GM18517 (cell line): ENCODE data around the gene TMED3.

ENCODE experiments used
- ATAC-seq: cut with Tn5 transposase; IDR thresholded peaks from one replicate; pipeline ENCODE4 v1.9.1; 2021; ENCODE audit warnings: mild to moderate bottlenecking, moderate library complexity; ENCODE audit not compliant: unreplicated experiment

The TMED3 gene

DNA sequence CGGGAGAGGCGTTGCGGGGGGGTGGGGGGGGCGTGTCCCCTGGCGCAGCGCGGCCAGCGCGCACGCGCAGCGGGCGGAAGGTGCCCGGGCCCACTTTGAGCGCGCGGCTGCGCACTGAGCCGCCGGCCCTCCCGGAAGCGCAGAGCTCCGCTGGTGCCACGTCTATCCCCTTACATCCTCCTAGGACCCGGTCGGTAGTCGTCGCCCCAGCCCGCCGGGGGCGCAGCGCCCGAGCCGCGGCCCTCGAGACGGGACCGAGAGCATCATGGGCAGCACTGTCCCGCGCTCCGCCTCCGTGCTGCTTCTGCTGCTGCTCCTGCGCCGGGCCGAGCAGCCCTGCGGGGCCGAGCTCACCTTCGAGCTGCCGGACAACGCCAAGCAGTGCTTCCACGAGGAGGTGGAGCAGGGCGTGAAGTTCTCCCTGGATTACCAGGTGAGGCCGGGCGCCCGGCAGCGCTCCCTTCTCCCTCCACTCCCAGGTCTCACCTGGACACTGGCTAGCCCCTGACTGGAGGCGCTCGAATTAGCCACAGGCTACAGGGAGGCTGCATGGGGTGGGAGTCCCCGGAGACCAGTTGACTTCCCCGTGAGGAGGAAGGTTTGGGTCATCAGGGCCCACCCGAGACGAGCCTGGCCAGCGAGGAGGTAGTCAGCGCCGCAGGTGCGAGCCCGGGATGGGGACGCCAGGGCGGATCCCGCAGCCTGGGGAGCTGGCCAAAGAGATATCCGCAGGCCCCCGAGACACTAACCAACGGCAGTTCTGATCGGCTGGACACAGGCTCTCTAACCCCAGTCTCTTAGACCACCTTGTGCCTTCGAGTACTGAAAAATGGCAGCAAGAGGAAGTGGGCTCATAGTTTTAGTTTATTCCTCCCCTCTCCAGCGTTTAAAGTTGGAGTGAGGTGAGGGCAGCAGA is at the start of gene TMED3:
Gene TMED3 (plus strand): TSS at position 128 of the 916 bp plus-strand sequence. CDS start 138 bp downstream, at position 266.
- ATAC-seq = peak; percentile 79

DNA sequence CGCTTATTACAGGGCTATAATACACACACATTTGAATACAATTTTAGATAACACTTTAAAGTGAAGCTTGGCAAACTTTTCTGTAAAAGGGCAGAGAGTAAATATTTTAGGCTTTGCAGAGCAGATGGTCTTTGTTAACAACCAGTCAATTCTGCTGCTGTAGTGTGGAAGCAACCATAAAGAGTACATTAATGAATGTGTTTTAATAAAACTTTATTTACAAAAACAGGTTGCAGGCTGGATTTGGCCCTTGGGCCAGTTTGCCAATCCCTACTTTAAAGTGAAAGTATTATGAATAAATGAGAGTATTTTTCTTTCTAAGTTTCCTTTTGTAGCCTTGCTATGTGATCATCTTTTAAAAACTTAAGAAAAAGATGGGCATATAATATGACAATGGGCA is 49.1 kb upstream of the TMED3 start:
- ATAC-seq = no peak

- ATAC-seq = no peak
Observed at GRCh38 chr15:79265167-79265566, 45.7 kb upstream of the TMED3 start.

DNA sequence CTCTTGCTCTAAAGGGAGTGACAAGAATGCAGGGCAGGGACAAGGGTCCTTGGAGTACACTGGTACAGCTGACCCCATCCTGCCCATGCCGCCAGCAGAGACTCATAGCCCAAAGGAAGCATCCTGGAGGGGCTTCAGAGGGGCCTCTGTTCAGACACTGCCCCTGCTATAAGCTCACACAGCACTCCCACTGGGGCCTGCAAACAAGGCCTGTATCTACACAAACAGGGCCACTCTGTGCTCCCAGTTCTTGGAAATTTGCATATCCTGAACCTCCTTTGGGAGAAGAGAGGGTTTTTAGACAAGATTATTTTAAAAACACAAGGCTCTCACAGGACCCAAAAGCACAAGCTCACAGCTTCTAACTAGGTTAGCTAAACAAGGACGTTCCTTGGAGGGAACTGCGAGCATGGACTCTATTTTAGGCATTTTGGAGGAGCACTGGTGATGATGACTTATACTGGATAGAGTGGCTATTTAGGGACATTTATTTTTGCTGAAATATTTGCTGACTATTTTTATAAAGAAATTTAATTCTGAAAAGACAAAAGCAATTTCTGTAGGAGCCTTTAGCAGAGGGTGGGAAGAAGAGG is 44.8 kb upstream of the TMED3 start:
- no peak for ATAC-seq

DNA sequence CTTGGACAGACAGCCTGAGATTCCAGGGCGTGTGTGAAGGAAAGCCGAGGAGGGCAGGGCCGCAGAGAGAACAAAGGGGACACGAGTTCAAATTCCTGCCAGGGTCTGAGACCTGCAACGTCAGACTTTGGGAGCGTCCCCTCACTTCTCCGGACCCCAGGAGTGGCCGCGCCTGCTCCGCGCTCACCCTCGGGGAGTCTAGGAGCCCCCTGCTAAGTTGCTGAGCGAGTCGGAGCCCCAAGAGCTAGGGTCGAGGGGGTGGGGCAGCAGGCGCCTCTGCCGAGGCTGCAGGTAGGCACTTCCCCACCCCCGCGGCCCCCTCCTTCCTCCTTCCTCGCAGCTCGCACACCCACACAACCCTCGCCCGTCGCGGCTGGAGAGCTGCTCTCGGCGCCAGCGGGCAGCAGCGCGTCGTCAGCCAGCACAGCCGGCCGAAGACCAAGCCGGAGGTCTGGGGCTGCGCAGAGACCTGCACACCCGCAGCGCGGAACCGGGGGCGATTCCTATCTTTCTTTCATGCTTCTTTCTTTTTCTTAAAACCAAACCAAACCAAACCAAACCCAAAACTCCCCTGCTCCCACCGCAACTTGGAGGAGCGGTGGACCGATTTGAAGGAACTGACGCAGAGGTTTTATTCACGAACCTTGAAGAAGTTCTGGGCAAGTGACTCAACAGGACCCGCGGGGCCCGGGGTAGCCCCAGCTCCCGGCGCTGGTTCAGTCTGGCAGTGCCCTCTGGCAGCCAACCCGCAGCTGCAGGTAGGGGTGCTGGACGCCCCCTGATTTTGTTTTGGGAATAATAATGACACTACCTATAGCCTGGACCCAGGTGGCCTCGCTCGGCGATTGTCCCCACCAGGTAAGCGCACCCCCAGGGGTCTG is 28.3 kb upstream of the TMED3 start, which contains the start of gene ANKRD34C:
Gene ANKRD34C (plus strand): TSS at position 352 of the 881 bp plus-strand sequence. CDS start 10,563 bp downstream, outside the sequence.
- ATAC-seq = no peak

- no peak for ATAC-seq
Observed at GRCh38 chr15:79283252-79284048, 27.5 kb upstream of the TMED3 start.

GRCh38 chr15:79290642-79291275 is 20.2 kb upstream of the TMED3 start:
- ATAC-seq = no peak

DNA sequence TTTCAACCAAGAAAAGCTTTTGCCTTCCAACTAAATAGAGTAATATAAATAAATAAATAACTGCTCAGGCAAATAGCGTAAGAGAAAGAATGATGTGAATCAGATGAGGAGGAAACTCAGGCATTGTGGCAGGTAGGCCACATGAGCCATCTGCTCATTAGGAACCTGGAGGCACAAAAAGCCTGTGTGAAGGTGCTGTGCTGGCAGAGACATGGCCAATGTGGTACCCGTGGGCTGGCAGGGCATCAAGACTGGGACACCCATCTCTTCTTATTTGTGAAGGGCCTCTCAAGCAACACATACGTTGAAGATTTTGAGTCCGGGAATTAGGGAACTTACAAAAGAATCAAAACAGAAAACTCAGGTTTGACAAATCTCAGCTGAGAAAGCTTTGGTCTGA is 18.9 kb upstream of the TMED3 start:
- no peak for ATAC-seq

GRCh38 chr15:79294075-79294474 is 16.8 kb upstream of the TMED3 start:
- no peak for ATAC-seq

DNA sequence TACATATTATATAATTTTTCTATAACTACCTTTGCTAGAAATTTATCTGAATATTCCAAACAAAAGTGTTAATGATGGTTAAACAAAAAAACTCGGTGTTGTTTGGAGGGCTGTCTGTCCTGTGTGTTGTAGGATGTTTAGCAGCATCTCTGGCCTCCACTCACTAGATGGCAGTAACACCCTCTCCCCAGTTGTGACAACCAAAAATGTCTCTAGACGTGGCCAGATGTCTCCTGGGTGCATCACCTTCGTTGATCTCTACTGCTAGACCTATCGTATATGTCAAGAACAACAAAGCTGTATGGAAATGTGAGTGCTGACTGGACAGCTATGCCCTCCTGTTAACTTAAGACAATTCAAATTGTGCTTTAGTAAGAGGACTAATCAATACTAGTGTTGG is 14.3 kb upstream of the TMED3 start:
- no peak for ATAC-seq

DNA sequence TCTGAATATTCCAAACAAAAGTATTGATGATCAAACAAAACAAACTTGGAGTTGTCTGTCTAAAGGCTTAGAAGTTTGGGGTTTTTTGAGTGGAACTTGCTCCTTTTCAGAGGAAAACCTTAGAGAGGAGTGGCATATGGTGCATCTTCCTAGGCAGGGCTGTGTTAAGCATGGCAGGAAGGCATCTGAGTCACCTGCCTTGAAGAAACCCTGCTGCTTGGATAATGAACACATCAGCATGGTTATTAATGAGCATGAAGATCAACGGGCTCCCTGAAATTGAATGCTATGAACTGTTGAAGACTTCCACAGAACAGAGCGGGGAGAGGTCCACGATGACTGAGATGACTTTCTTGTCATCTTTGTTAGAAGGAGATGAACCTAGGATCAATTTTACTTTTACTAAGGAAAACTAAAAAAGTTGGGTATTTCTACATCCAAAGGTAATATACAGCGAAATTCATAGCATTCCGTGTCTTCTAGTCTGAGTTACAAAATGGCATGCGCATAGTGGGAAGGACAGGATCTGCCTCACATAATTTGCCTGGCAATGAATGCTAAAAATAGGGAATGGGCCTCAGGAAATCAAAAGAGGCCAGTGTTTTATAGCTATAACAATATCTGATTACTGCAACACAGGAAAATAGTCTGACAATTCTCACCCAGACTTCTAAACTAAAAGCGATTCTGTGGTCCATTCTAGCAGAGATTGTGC is 11.6 kb upstream of the TMED3 start:
- ATAC-seq = no peak

DNA sequence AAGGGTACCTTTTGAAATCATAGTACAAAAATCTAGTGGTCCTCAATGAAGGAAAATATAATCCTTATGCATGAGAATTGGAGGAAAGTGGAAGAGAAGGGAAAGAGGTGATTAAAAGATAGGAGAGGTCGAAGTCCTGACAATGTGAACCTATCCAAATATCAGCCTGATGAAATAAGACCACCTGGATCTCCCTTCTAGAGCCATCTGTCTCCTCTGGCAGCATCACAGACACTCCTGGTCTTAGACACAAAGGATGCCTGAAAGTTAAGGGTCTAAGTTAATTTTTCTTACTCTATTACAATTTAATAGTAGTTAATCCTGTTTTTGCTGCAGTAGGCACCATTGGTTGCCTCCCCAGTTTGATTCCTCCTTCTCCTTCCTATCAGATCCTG is 11.1 kb upstream of the TMED3 start:
- no peak for ATAC-seq

DNA sequence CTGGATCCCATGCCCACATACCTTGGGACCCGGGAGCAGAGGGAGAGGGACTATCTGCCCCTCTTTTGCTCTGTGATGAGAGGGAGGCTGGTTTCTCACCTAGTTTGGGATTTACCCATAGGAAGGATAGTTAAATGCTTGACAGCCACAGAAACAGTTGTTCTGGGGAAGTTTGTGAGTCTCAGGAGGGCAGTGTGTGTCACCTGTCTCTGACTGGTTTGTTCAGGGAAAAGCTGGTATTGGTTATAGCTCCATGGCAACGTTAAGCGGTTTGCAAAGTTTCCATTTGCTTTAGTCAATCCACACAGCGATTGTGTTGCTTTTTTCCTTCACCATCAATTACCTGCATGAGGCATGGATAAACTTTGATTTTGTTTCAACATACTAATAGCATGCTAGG is 3.7 kb upstream of the TMED3 start:
- no peak for ATAC-seq

GRCh38 chr15:79308874-79309273 is 2.0 kb upstream of the TMED3 start:
- ATAC-seq = no peak

- peak; percentile 31 for ATAC-seq
Observed at GRCh38 chr15:79310612-79310984, 314 bp upstream of the TMED3 start.

- no peak for ATAC-seq
Observed at GRCh38 chr15:79311901-79312553, 1.1 kb downstream of the TMED3 start.

DNA sequence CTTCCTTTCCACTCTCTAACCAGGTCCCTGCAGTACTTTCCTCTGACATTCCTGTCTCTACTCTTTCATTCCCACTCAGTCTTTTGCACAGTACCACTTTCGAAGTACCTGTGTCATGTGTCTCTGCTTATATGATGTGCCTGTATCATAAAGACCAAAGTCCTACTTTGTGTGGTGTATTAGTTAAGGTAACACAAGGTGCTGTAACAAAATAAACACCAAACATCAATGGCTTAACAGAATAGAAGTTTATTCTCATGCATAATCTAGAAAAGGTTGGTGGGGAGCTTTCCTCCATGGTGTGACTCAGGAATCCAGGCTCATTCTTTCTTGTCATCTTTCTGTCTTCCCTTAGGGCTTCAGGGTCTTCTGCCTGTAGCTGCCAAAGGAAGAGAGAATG is 3.3 kb downstream of the TMED3 start:
- ATAC-seq = no peak

DNA sequence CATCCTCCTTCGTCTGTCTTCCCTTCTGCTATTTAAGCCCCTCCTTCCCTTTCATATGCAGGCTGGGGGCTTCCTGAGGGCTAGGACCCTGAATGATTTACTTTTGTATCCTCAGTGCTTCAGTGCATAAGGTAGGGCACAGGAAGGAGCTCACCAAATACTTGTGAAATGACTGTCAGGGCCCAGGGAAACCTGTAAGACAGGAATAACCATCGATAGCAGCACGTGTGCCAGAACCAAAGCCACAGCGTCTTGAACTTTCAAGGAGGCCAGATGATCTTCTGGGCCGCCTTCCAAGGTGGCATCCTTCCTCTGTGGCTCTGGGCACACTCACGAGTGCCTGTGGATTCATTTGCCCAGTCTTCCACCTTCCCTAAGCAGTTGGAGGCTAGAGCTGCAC is 3.9 kb downstream of the TMED3 start:
- no peak for ATAC-seq
